IPS-20b (cell line): ENCODE data around the gene R3HDM4.

Experiments used
- H3K27ac ChIP-seq: one replicate; pipeline ENCODE4 v1.5.1; 2013; ENCODE audit warnings: low read length
- H3K27me3 ChIP-seq: 2 replicates; pipeline ENCODE4 v1.6.1; 2013; ENCODE audit warnings: mild to moderate bottlenecking, low read length, inconsistent platforms; ENCODE audit not compliant: insufficient read depth
- H3K36me3 ChIP-seq: 2 replicates; pipeline ENCODE4 v1.6.1; 2013; ENCODE audit warnings: low read depth, mild to moderate bottlenecking, inconsistent platforms, low read length, moderate library complexity; ENCODE audit not compliant: insufficient read depth
- H3K4me1 ChIP-seq: 2 replicates; pipeline ENCODE4 v1.6.1; 2013; ENCODE audit warnings: mild to moderate bottlenecking, control low read depth, inconsistent platforms, low read length, moderate library complexity; ENCODE audit not compliant: insufficient read depth
- H3K4me3 ChIP-seq: 2 replicates; pipeline ENCODE4 v1.5.1; 2013; ENCODE audit warnings: mild to moderate bottlenecking, low read length, inconsistent platforms
- H3K9ac ChIP-seq: 2 replicates; pipeline ENCODE4 v1.6.1; 2013; ENCODE audit warnings: low read depth, mild to moderate bottlenecking, inconsistent platforms, low read length, moderate library complexity
- H3K9me3 ChIP-seq: 2 replicates; pipeline ENCODE4 v1.6.1; 2013; ENCODE audit warnings: mild to moderate bottlenecking, low read depth, low read length, inconsistent platforms; ENCODE audit not compliant: insufficient read depth

Gene R3HDM4

DNA sequence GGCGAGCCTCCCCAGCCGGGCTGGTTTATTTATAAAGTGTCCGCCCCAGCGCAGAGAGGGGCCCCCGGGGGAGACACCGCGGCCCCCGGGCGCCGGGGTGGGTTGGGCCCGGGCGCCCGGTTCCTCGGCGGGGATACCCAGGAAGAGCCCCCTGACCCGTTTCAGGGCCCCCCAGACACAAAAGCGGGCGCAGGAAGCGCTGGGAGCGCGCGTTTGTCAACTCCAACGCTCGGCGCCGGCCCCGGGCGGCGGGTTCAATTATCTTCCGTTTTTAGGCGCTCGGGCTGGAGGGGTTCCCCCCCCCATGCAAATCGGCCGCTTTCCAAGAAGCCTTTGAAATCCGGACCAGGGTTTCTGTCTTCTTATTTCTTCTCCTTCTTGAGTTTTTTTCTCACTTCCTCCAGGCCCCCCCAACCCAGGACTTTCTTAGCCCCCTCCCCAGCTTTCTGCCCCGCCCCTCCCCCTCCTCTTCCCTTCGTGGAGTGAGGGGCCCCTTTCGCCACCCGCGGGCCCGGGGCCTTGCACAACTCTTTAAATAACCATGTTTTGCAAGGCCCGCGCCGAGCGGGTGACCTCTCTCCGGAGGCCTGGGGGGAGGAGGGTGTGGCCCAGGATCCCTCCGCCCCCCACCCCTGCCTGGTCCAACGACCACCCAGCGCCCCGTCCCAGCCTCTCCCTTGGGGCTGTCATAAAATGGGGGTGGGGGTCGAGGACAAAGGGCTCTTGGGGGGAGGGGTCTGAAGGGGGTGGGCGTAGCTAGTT is 13.8 kb upstream of the R3HDM4 start:
- Histone ChIP-seq H3K4me1 (no peaks in the 10 kb centered on the region), H3K36me3 (peaks cover 10% of the 10 kb centered on the region; the same call in 1 of the 2 replicates), H3K4me3 (peak overlapping the region; percentile 82; the same call in 1 of the 2 replicates), H3K9ac (peak overlapping the region; percentile 79; the same call in 1 of the 2 replicates), H3K27me3 (peaks cover 24% of the 10 kb centered on the region; the same call in 1 of the 2 replicates), H3K9me3 (no peaks in the 10 kb centered on the region), H3K27ac (peak overlapping the region; percentile 81)

DNA sequence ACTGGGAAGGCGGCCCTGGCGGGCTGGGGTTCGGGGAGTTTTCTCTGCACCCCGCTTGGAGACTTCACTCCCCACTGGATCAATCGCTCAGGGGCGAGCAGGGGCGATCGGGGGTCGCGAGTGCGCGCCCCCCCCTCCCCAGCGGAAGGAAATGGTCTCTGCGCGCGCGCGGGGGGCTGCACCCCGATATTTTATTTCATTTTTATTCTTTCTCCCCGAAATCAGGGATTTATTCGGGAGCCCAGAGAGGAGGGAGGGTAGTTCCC is 13.2 kb upstream of the R3HDM4 start:
- Histone ChIP-seq H3K4me3 (peak overlapping the region; percentile 82), H3K4me1 (no peaks in the 10 kb centered on the region), H3K9me3 (no peaks in the 10 kb centered on the region), H3K36me3 (peaks cover 10% of the 10 kb centered on the region; the same call in 1 of the 2 replicates), H3K27me3 (peaks cover 27% of the 10 kb centered on the region), H3K27ac (peak overlapping the region; percentile 81), H3K9ac (peak overlapping the region; percentile 79; the same call in 1 of the 2 replicates)

DNA sequence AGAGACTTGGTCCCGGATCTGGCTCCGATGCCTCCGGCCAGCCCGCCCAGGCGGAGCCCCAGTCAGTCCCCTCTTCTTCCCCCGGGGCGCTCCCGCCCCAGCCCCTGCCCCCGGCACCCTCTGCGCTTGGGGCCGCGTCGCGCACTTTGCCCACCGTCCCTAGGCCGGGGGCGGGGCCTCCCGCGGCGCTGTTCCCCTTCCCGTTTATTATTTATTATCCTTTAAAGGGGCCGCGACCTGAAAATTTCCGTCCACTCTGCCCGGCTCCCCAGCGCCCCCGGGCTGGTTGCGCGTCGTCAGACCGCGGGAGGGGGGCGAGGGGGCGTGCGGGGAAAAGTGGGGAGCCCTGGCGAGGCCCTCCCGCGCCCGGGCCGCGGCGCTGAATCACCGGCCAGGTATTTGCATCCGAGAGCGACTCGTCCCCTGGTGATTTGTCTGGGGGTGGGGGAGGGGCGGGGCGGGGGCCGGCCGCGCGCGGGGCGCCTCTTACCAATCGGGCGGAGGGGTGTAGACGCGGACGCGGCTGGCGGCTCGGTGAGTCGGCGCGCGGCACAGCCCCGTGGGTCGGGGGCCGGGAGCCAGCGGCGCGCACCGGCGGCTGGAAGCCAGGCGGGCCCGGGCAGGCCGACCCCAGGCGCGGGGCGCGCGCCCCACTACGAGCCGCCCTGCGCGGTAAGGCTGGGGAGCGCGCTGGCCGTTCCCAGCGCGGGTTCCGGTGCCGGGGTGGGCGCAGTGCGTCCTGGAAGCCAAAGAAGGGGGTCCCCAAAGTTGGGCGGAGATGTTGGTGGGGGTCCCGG is 12.7 kb upstream of the R3HDM4 start, which contains the start of gene ARID3A:
Gene ARID3A, plus strand, starts transcription at position 510 of the 797 bp plus-strand sequence. CDS start 3,494 bp downstream, outside the sequence.
- peak within 1 kb of the TSS; percentile 82 for H3K4me3 ChIP-seq
- H3K27me3 ChIP-seq = peaks cover 32% of the 10 kb centered on the region
- peak within 1 kb of the TSS; percentile 81 for H3K27ac ChIP-seq

DNA sequence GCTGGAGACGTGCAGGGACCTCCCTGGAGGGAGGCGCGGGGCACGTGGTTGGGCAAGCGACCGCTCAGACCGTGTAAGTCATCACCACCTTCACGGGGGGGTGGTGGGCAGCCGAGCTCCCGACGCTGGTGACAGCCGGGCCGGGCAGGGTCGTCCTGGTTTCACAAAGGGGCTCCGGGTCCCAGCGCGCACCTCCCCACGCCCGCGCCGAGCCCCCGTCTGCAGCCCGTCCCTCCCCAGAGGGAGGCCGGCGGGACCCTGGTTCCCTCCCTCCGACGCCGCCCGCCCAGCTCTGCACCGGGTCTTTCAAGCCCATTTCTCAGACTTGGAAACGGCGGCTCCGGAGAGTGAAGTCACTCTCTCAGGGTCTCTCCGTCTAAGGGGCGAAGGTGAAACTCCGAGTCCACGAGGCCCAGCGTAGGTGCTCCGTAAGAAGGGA is 12.1 kb upstream of the R3HDM4 start:
- no peaks in the 10 kb centered on the region for H3K9me3 ChIP-seq
- peak overlapping the region; percentile 82 for H3K4me3 ChIP-seq
- H3K36me3 ChIP-seq = peaks cover 4% of the 10 kb centered on the region; the same call in 1 of the 2 replicates
- peaks cover 39% of the 10 kb centered on the region for H3K27me3 ChIP-seq
- H3K9ac ChIP-seq = peak overlapping the region; percentile 58; the same call in 1 of the 2 replicates
- no peaks in the 10 kb centered on the region for H3K4me1 ChIP-seq
- no peak overlapping the region for H3K27ac ChIP-seq

More for the DNA sequence above, 12.7 kb upstream of the R3HDM4 start, which contains the start of gene ARID3A:
- H3K4me1 ChIP-seq = no peaks in the 10 kb centered on the region
- H3K36me3 ChIP-seq = peaks cover 6% of the 10 kb centered on the region; the same call in 1 of the 2 replicates
- no peaks in the 10 kb centered on the region for H3K9me3 ChIP-seq
- H3K9ac ChIP-seq = peak within 1 kb of the TSS; percentile 79; the same call in 1 of the 2 replicates

DNA sequence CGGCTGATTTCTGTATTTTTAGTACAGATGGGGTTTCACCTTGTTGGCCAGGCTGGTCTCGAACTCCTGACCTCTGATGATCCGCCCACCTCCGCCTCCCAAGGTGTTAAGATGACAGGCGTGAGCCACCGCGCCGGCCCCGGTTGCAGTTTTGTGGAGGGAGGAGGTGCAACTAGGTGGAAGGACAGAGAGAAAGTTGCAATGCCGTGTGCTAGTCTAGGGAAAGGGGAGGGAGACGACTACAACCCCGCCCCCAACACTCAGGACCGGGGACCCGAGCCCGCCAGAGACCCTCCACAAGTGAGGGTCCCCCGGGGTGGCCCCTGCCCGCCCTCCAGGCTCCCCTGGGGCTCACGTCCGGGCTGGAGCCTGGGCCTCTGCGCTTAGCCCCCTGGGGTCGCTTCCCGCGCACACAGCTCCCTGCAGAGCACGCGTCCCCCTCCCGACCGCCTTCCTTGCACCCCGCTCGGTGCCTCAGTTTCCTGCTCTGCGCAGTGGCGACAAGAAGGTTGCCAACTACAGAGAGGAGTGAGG is 11.6 kb upstream of the R3HDM4 start:
- Histone ChIP-seq H3K9me3 (no peaks in the 10 kb centered on the region), H3K27ac (no peak overlapping the region), H3K9ac (peak overlapping the region; percentile 58; the same call in 1 of the 2 replicates)

DNA sequence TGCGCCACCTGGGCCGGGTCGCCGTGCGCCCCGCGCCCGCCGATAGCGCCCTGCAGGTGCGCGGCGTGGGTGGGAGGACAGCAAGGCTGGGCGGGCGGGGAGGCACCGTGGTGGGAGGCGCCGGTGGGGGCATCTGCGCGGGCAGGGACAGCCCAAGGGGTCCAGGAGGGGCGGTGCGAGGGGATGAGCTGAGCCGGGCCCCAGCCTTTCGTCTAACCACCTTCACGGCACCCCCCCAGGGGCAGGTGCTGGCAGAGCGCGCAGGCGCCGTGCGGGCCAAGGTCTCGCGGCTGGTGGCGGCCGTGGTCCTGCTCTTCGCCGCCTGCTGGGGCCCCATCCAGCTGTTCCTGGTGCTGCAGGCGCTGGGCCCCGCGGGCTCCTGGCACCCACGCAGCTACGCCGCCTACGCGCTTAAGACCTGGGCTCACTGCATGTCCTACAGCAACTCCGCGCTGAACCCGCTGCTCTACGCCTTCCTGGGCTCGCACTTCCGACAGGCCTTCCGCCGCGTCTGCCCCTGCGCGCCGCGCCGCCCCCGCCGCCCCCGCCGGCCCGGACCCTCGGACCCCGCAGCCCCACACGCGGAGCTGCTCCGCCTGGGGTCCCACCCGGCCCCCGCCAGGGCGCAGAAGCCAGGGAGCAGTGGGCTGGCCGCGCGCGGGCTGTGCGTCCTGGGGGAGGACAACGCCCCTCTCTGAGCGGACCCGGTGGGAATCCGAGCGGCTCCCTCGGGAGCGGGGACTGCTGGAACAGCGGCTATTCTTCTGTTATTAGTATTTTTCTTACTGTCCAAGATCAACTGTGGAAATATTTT is 7.2 kb upstream of the R3HDM4 start:
- no peaks in the 10 kb centered on the region for H3K36me3 ChIP-seq
- H3K27ac ChIP-seq = no peak overlapping the region
- H3K9ac ChIP-seq = no peak overlapping the region
- no peaks in the 10 kb centered on the region for H3K4me1 ChIP-seq
- no peaks in the 10 kb centered on the region for H3K9me3 ChIP-seq
- no peak overlapping the region; the same call in 1 of the 2 replicates for H3K4me3 ChIP-seq
- H3K27me3 ChIP-seq = peaks cover 83% of the 10 kb centered on the region

More for the DNA sequence above, 11.6 kb upstream of the R3HDM4 start:
- Histone ChIP-seq H3K36me3 (no peaks in the 10 kb centered on the region), H3K4me3 (peak overlapping the region; percentile 82), H3K27me3 (peaks cover 43% of the 10 kb centered on the region), H3K4me1 (no peaks in the 10 kb centered on the region)

DNA sequence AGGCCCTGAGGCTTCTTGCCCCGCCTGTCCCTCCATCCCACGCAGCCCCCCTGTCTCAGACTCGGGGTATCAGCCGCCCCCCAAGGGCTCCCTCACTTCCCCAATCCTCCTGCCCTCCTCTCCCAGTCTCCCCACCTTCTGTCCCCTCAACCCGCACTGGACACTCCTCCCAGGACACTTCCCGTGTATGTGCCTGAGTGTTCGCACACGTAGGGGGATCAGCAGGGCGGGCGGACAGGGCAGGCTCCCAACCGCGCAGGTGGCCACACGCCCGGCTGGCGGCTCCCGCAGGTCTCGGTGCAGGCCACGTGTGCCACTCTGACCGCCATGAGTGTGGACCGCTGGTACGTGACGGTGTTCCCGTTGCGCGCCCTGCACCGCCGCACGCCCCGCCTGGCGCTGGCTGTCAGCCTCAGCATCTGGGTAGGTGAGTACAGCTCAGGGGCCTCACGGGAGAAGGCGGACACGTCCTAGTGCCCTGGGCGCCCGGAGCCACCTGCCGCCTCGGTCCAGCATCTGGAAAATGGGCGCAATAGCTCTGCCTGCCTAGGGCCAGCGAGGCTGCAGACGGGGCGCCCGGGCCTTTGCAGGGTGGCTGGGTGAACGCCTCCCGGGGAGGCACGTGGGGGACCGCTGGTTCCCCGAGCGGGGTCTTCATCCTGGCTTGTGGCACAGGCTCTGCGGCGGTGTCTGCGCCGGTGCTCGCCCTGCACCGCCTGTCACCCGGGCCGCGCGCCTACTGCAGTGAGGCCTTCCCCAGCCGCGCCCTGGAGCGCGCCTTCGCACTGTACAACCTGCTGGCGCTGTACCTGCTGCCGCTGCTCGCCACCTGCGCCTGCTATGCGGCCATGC is 6.4 kb upstream of the R3HDM4 start:
- Histone ChIP-seq H3K4me3 (no peak overlapping the region; the same call in 1 of the 2 replicates), H3K27ac (no peak overlapping the region), H3K9me3 (no peaks in the 10 kb centered on the region), H3K4me1 (no peaks in the 10 kb centered on the region), H3K36me3 (no peaks in the 10 kb centered on the region), H3K27me3 (peaks cover 85% of the 10 kb centered on the region), H3K9ac (no peak overlapping the region)

DNA sequence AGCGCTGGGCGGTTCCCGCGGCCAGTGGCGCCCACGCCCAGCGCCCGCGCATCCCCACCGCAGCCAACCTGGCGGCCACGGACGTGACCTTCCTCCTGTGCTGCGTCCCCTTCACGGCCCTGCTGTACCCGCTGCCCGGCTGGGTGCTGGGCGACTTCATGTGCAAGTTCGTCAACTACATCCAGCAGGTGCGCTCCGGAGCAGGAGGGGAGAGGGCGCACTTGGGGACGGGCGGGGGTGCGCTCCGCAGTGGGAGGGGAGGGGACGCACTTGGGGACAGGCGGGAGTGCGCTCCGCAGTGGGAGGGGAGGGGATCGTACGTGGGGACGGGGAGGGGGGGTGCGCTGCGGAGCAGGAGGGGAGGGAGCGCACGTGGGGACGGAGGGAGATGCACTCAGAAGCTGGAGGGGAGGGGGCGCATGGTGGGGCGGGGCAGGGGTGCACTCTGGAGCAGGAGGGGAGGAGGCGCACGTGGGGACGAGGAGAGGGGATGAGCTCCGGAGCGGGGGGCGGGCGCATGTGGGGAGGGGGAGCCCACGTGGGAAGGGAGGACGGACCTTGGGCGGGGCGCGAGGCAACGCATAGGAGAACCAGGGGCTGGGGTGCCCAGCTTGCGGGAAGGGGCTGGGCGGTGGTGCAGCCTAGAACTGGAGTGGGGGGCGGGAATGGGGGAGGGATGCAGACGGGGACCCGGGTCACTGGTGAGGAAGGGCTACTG is 5.6 kb upstream of the R3HDM4 start:
- Histone ChIP-seq H3K27ac (no peak overlapping the region), H3K4me3 (peak overlapping the region; percentile 69; the same call in 1 of the 2 replicates), H3K9ac (no peak overlapping the region), H3K36me3 (no peaks in the 10 kb centered on the region), H3K9me3 (no peaks in the 10 kb centered on the region), H3K27me3 (peaks cover 79% of the 10 kb centered on the region), H3K4me1 (no peaks in the 10 kb centered on the region)

DNA sequence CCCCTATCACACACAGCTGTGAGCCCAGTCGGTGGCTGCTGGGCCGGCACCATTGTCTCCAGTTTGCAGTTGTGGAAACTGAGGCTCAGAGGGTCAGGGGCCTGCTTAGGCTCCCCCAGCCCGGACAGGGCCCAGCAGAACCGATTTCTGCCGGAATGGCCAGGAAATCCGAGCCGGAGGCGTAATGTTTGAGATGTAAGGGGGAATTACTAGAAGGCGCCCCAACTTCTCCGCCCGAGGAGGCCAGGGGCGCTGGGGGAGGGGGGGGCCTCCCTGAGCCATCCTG is 5.1 kb upstream of the R3HDM4 start:
- H3K4me1 ChIP-seq = no peaks in the 10 kb centered on the region
- no peak overlapping the region for H3K27ac ChIP-seq
- H3K9me3 ChIP-seq = no peaks in the 10 kb centered on the region
- H3K27me3 ChIP-seq = peaks cover 79% of the 10 kb centered on the region
- H3K9ac ChIP-seq = no peak overlapping the region
- peak overlapping the region; percentile 69; the same call in 1 of the 2 replicates for H3K4me3 ChIP-seq
- no peaks in the 10 kb centered on the region for H3K36me3 ChIP-seq
